GM12865 (cell line): Measurements from ENCODE around the gene SEMA5B.

Experiments used
- DNase-seq: peaks from one replicate; pipeline ENCODE4 v3.0.0; 2010; ENCODE audit warnings: low read depth
- H3K4me3 ChIP-seq: 2 replicates; pipeline ENCODE4 v1.5.1; 2011; ENCODE audit warnings: mild to moderate bottlenecking, low read depth, low read length, control low read depth
- TF ChIP-seq, protein P1 (sequence below): IDR thresholded peaks from 2 replicates; pipeline ENCODE4 v1.5.1; 2011; ENCODE audit warnings: low read length, control low read depth, low read depth, inconsistent platforms; ENCODE audit not compliant: insufficient read depth; ENCODE audit errors: missing control alignments

SEMA5B gene

DNA sequence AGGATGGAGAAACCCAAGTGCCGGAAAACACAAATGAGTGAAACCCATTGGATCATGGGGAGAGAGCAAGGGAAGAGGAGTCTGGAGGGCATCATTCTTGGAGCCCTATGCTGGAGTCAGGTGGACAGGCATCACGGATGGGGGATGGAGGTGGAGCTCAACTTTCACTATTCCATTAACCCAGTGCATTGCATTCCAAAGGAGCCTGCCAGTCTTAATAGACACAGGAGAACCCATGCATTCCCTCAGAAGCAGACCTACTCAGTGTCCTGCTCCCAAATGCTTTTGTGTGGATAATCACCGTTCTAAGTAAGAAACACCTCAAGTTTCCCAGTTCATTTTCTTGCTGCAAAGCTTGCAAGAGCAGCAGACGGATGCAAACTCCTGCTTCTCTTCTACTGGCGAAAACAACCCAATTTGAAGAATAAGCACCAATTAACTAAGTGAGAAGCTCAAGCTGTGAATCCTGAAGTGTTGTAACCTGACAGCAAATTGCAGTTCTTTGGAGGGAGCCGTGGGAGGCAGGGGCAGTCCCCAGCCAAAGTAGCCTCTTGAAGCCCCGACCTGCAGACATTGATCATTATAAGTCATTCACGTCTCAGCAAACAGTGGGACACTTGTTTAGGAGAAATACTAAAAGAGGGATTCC lies 25.3 kb downstream of the SEMA5B start:
- TF ChIP-seq, protein P1, sequence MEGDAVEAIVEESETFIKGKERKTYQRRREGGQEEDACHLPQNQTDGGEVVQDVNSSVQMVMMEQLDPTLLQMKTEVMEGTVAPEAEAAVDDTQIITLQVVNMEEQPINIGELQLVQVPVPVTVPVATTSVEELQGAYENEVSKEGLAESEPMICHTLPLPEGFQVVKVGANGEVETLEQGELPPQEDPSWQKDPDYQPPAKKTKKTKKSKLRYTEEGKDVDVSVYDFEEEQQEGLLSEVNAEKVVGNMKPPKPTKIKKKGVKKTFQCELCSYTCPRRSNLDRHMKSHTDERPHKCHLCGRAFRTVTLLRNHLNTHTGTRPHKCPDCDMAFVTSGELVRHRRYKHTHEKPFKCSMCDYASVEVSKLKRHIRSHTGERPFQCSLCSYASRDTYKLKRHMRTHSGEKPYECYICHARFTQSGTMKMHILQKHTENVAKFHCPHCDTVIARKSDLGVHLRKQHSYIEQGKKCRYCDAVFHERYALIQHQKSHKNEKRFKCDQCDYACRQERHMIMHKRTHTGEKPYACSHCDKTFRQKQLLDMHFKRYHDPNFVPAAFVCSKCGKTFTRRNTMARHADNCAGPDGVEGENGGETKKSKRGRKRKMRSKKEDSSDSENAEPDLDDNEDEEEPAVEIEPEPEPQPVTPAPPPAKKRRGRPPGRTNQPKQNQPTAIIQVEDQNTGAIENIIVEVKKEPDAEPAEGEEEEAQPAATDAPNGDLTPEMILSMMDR: no peak
- no peak for DNase-seq

DNA sequence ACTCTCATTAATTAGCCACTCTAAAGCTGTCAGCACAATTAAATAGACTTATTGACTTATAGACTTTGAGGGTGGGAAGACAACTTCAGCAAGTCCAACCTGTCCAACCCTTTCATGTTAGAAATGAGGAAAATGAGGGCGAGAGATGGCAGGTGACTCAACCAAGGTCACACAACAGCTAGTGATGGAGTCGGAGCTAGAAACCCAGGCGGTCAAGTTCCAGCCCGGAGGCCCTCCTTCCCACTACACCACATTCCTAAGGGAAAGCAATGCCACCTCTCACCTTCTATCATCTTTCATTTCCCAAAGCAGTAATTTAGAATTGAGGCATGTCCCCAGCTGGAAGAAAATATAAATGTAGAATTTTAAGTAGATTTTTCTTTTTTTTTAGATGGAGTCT lies 28.7 kb downstream of the SEMA5B start:
- TF ChIP-seq, protein P1: no peak

More for the DNA sequence above, 25.3 kb downstream of the SEMA5B start:
- H3K4me3 ChIP-seq: no peak overlapping the region

GRCh38 chr3:122998206-122998605 lies 29.4 kb downstream of the SEMA5B start:
- DNase-seq: no peak
- TF ChIP-seq, protein P1: no peak
- H3K4me3 ChIP-seq: no peak overlapping the region

More for the DNA sequence above, 28.7 kb downstream of the SEMA5B start:
- no peak overlapping the region for H3K4me3 ChIP-seq
- DNase-seq: no peak

DNA sequence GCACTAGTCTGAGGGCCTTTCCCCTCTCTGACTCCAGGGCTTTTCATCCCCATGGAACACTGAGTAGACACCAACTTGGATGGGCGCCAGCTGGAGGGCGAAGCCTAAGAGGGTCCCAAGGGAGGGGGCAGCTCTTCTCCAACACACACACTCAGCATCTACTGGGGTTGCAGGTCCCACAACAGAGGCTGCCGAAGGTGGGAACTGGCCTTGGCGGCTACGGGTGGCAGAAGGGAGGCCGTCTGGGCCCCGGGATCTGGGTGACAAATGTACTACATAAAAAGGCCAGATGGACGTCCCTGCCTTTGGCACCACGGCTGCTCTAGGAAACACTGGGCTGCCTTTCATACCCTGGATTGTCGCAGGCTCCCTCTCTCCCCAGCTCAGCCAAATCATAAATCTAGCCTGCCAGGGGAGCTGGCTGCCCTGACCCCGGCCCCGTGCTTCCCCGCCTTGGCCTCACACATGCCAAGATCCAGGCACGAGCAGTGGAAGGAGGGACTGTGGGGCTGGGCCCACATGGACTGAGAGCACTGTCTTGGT lies 31.5 kb downstream of the SEMA5B start:
- DNase-seq: no peak
- TF ChIP-seq, protein P1: no peak
- H3K4me3 ChIP-seq: no peak overlapping the region

DNA sequence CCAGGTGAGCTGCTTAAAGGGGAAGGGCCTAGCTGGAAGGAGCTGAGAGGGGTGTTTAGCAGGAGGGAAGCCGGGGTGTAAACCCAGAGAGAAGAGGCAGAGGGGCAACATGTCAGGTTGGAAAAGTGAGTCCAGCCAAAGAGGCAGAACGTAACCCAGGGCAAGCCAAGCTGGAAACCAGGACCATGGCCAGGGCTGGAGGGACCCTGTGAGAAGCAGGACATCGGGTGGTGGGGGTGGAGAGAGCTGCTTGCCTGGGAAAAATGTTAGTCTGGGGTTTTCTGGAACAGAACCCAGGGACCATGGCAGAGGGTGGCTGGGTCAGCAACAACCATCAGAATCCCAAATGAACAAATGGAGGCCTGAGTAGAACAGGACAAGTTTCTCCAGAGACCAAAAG lies 32.6 kb downstream of the SEMA5B start:
- no peak overlapping the region for H3K4me3 ChIP-seq
- no peak for DNase-seq
- TF ChIP-seq, protein P1: no peak

DNA sequence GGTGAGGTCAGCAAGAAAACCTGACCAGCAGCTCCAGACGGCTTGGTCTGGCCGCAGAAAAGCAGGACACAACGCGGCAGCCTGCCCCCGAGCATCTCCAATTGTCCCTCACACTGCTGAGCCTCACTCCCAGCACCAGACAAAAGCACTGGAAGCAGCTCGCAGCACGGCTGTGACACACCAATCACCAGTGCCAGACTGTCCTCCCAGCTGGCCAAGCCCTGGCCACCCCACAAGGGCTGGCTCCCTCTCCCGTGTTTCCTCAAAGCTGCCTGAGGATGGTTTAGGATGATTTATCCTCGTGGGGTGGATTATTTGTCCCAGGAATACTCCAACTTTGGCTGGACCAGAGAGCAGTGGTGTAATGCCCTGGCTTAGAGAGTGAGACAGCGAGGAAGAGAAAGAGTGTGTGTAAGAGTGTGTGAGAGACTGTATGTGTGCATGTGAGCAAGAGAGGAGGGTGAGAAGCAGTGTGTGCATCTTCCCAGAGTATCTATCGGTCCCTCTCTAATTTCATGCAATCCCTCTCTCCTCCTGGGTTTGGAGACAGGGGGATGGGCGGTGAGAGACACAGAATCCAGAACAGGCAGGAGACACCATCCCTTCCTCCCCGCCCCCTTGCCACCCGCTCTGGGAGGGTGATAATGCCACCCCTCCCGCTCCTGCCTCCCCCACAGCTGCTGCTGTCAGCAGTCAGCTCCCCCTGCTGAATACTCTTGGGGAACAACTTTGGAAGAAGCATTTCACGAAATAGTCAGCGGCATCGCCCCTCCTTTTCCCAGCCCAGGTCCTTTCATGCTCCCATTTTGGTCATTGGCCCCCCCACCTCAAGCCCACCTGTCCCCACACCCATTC lies 34.2 kb downstream of the SEMA5B start:
- no peak for DNase-seq
- H3K4me3 ChIP-seq: no peak overlapping the region
- TF ChIP-seq, protein P1: no peak
